Ishikawa (cell line): ENCODE measurements around the gene NFATC4.

Source experiments
- CEBPB ChIP-seq: IDR thresholded peaks from 2 replicates; pipeline ENCODE4 v1.6.1; 2012
- CREB1 ChIP-seq: IDR thresholded peaks from 2 replicates; pipeline ENCODE4 v1.6.1; 2012; ENCODE audit warnings: low read depth
- EGR1 ChIP-seq: IDR thresholded peaks from 2 replicates; pipeline ENCODE4 v1.6.1; 2012
- EP300 ChIP-seq: IDR thresholded peaks from 2 replicates; pipeline ENCODE4 v1.6.1; 2012; ENCODE audit warnings: borderline replicate concordance
- FOXM1 ChIP-seq: IDR thresholded peaks from 2 replicates; pipeline ENCODE4 v1.6.1; 2012; ENCODE audit warnings: low read depth, borderline replicate concordance
- NFIC ChIP-seq: IDR thresholded peaks from 2 replicates; pipeline ENCODE4 v1.6.1; 2012
- RAD21 ChIP-seq: IDR thresholded peaks from 2 replicates; pipeline ENCODE4 v1.6.1; 2012; ENCODE audit warnings: low read depth
- TAF1 ChIP-seq: IDR thresholded peaks from 2 replicates; pipeline ENCODE4 v1.6.1; 2012; ENCODE audit warnings: low read depth, mild to moderate bottlenecking
- TCF12 ChIP-seq: IDR thresholded peaks from 2 replicates; pipeline ENCODE4 v1.6.1; 2012; ENCODE audit warnings: low read depth
- TEAD4 ChIP-seq: IDR thresholded peaks from 2 replicates; pipeline ENCODE4 v1.6.1; 2012
- YY1 ChIP-seq: IDR thresholded peaks from 2 replicates; pipeline ENCODE4 v1.6.1; 2012; ENCODE audit warnings: low read depth
- ZBTB7A ChIP-seq: IDR thresholded peaks from 2 replicates; pipeline ENCODE4 v1.6.1; 2012; ENCODE audit warnings: low read depth
- TF ChIP-seq, protein P1 (sequence below): IDR thresholded peaks from 2 replicates; pipeline ENCODE4 v1.6.1; 2012; ENCODE audit warnings: low read depth, mild to moderate bottlenecking
- TF ChIP-seq, protein P2 (sequence below): IDR thresholded peaks from 2 replicates; pipeline ENCODE4 v1.6.1; 2012
- TF ChIP-seq, protein P3 (sequence below): IDR thresholded peaks from 2 replicates; pipeline ENCODE4 v1.6.1; 2012

Gene NFATC4

DNA sequence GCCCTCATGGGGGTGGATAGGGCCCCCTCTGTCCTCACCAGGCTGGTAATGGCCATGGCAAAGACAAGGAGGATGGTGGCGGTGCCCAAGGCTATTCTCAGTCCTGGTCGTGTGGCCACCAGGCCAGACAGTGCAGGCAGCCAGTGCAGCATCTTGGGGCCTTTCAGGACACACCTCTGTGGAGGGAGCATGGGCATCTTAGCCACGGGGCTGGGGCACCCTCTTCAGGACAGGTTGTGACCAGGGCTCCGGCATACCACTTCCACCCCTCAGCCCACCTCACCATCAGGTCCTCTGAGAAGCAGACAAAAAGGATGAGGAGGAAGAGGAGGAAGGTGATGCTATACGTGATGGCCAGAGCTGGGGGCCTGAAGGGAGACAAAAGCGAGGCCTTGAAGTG, 44.0 kb upstream of the NFATC4 start:
- TF ChIP-seq NFIC: no peak
- TF ChIP-seq EGR1: no peak
- TF ChIP-seq CREB1: no peak
- TF ChIP-seq, protein P1, sequence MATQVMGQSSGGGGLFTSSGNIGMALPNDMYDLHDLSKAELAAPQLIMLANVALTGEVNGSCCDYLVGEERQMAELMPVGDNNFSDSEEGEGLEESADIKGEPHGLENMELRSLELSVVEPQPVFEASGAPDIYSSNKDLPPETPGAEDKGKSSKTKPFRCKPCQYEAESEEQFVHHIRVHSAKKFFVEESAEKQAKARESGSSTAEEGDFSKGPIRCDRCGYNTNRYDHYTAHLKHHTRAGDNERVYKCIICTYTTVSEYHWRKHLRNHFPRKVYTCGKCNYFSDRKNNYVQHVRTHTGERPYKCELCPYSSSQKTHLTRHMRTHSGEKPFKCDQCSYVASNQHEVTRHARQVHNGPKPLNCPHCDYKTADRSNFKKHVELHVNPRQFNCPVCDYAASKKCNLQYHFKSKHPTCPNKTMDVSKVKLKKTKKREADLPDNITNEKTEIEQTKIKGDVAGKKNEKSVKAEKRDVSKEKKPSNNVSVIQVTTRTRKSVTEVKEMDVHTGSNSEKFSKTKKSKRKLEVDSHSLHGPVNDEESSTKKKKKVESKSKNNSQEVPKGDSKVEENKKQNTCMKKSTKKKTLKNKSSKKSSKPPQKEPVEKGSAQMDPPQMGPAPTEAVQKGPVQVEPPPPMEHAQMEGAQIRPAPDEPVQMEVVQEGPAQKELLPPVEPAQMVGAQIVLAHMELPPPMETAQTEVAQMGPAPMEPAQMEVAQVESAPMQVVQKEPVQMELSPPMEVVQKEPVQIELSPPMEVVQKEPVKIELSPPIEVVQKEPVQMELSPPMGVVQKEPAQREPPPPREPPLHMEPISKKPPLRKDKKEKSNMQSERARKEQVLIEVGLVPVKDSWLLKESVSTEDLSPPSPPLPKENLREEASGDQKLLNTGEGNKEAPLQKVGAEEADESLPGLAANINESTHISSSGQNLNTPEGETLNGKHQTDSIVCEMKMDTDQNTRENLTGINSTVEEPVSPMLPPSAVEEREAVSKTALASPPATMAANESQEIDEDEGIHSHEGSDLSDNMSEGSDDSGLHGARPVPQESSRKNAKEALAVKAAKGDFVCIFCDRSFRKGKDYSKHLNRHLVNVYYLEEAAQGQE: no peak
- TF ChIP-seq TEAD4: no peak
- TF ChIP-seq ZBTB7A: no peak
- TF ChIP-seq, protein P2, sequence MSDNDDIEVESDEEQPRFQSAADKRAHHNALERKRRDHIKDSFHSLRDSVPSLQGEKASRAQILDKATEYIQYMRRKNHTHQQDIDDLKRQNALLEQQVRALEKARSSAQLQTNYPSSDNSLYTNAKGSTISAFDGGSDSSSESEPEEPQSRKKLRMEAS: no peak
- no peak for TF ChIP-seq CEBPB
- TF ChIP-seq TAF1: no peak
- TF ChIP-seq EP300: no peak

DNA sequence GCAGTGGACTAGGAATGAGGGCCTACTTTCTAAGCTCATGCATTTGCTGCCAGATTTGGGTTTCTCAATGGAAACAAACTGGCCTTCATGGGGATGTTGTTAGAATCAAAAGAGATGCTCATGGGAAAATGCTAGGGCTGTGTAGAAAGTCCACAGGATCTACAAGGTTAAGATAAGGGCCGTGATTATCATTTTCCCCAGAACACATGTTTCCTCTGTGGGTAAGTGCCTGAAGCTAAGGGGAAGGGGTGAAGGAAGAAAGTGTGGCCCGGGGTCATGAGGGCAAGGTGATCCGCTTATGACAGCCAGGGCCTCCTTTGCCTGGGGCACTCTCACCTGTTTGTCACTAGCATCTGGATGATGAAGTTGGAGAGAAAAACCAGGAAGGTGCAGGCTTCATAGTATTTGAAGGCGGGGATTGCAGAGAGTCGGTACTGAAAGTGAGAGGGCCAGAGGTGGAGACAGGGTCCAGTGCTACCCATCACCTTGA, 42.9 kb upstream of the NFATC4 start:
- no peak for TF ChIP-seq NFIC
- no peak for TF ChIP-seq ZBTB7A
- no peak for TF ChIP-seq EP300
- no peak for TF ChIP-seq CEBPB
- TF ChIP-seq TAF1: no peak
- TF ChIP-seq TEAD4: no peak
- TF ChIP-seq TCF12: no peak
- no peak for TF ChIP-seq FOXM1

DNA sequence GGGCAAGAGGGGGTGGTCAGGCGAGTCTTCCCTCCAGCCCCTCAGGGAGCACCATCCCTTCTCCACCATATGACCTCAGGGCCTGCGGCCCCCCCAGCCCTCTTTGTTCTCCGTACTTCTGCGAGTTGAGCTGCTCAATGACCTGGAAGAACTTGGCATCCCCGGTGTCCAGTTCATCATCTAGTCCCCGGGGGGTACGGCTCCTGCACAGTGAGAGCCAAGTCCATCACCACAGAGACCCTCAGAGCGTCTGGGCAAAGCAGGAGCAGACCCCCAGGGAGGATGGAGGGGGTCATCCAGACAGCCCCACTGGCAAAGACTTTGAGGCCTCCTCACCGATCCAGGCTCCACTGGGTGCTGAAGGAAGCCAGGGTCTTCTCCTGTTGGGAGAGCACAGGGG, 42.0 kb upstream of the NFATC4 start:
- TF ChIP-seq TEAD4 (no peak), EGR1 (no peak), CREB1 (no peak), TCF12 (no peak), FOXM1 (no peak), CEBPB (no peak), NFIC (no peak), YY1 (no peak), RAD21 (no peak), EP300 (no peak), TAF1 (no peak), ZBTB7A (no peak)
- TF ChIP-seq, protein P2: no peak
- TF ChIP-seq, protein P3, sequence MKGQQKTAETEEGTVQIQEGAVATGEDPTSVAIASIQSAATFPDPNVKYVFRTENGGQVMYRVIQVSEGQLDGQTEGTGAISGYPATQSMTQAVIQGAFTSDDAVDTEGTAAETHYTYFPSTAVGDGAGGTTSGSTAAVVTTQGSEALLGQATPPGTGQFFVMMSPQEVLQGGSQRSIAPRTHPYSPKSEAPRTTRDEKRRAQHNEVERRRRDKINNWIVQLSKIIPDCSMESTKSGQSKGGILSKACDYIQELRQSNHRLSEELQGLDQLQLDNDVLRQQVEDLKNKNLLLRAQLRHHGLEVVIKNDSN: no peak
- TF ChIP-seq, protein P1: no peak

DNA sequence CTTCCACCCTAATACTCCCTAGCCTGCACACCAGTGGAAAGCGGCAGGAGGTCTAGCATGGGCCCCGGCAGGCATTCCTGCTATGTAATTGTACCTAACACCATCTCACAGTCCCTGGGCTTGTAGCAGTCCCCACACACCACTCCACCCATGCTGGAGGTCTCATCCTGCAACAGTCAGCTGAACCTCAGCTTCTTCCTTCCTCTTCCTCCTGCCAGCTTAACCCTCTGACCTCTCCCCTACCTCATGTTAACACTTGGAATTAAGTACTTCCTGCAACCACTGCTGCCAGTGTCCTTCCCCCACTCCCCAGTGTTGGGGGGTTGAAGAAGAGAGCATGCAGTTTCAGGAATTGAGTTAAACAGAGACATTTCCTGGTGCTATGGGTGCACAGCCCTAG, 40.7 kb upstream of the NFATC4 start:
- TF ChIP-seq RAD21 (no peak), EGR1 (no peak), TCF12 (no peak), TAF1 (no peak)

DNA sequence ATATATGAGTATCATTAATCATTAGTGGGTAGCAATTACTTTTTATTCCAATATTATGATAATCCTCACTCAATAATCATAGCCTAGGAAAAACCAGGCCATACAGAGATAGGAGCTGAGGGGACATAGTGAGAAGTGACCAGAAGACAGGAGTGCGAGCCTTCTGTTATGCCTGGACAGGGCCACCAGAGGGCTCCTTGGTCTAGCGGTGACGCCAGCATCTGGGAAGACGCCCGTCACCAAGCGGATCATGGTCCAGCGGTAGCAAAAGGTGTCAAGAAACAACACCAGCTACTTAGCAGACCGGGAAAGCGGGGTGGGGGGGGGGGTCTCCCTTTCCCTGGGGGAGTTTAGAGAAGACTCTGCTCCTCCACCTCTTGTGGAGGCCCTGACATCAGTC, 40.1 kb upstream of the NFATC4 start:
- peak; percentile 63 for TF ChIP-seq RAD21

DNA sequence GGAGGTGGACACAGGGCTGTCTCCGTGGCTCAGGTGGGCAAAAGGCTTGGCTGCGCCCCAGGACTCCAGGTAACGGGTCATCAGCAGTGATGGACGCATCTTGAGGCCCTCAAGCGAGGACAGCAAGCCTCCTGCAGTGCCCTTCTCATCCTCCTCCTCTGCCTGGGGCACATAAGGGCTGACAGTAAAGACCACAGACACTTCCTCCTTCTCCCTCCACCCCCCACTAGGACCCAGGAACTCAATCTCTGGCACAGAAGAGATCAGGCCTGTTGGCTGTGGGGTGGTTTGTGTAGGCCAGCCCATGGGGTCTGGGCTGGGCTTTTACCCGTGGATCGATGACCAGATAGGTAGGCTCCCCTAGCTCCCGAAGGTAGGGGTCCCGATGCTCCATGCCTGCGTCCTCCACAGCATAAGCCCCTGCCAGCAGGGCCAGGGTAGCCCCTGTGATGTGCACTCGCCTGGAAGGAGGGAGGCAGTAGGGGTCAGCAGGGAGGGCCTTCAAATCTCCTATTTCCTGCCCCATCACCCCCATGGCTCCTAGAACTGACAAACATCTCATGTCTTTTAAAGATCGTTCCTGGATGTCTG, 38.8 kb upstream of the NFATC4 start:
- TF ChIP-seq CEBPB: no peak
- TF ChIP-seq YY1: no peak
- no peak for TF ChIP-seq TAF1

DNA sequence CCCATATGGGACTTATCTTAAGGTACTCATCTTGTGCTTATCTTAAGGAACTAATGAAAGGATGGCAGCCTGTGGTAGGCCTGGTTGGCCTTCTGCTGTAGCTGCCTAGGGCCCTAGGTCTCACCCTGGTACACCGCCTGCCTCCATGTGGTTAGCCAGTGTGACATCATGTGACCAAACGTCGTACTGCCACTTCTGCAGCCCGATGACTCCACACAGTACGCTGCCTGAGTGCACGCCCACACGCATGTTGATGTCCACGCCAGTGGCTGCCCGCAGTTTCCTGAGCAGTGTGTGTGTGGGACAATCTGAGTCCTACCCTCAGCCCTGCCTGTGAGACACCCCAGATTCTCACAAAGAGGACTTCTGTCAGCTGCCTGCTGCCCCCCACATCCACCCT, 38.2 kb upstream of the NFATC4 start:
- TF ChIP-seq, protein P1: no peak
- no peak for TF ChIP-seq YY1
- no peak for TF ChIP-seq EGR1
- no peak for TF ChIP-seq ZBTB7A
- no peak for TF ChIP-seq EP300
- TF ChIP-seq, protein P3: no peak
- TF ChIP-seq CEBPB: no peak
- no peak for TF ChIP-seq RAD21
- TF ChIP-seq NFIC: no peak
